WTC11 (cell line): ENCODE data around the gene NOS3. TPM values are rescaled to one million over a fixed set of nuclear protein-coding genes. Genes with fewer than 3 reads are reported as not detected.

Experiments used
- ATAC-seq: fragments of 200-7000 bp; cut with Tn5 transposase; 2 replicates; pipeline ENCODE4 v1.10.0; 2021; ENCODE audit warnings: mild to moderate bottlenecking, moderate library complexity
- CTCF ChIA-PET: fragments of 300-600 bp; sonication (Branson Sonifier 250); formaldehyde crosslinking; loops from one replicate; lab custom pipeline; 2021; ENCODE audit warnings: antibody characterized with exemption; lab: Charles Lee
- POLR2A ChIA-PET: fragments of 350-600 bp; sonication (Branson Sonifier 250); formaldehyde crosslinking; loops from one replicate; lab custom pipeline; 2021; ENCODE audit warnings: antibody characterized with exemption; lab: Charles Lee
- DNase-seq: peaks from one replicate; pipeline ENCODE4 v3.0.0; 2021; ENCODE audit warnings: low spot score
- H3K27ac Mint-ChIP-seq: 2 replicates; pipeline ENCODE4 v1.8.0; 2021; ENCODE audit warnings: mixed read lengths
- H3K27me3 Mint-ChIP-seq: 2 replicates; pipeline ENCODE4 v1.8.0; 2021; ENCODE audit warnings: low read depth, mild to moderate bottlenecking, moderate library complexity, mixed read lengths
- H3K36me3 Mint-ChIP-seq: 2 replicates; pipeline ENCODE4 v1.8.0; 2021; ENCODE audit warnings: mixed read lengths
- H3K4me1 Mint-ChIP-seq: 2 replicates; pipeline ENCODE4 v1.8.0; 2022; ENCODE audit warnings: mixed read lengths
- H3K4me3 Mint-ChIP-seq: 2 replicates; pipeline ENCODE4 v1.8.0; 2021; ENCODE audit warnings: mild to moderate bottlenecking, moderate library complexity, mixed read lengths
- H3K9me3 Mint-ChIP-seq: 2 replicates; pipeline ENCODE4 v1.8.0; 2021; ENCODE audit warnings: mixed read lengths
- ETV6 ChIP-seq: sonication (generic); formaldehyde crosslinking; IDR thresholded peaks from 2 replicates; pipeline ENCODE4 v1.8.1; 2022; ENCODE audit warnings: mild to moderate bottlenecking, missing genetic modification reagents
- IRF1 ChIP-seq: sonication (generic); formaldehyde crosslinking; IDR thresholded peaks from 2 replicates; pipeline ENCODE4 v1.8.0; 2023; ENCODE audit warnings: missing genetic modification reagents
- NR2C2 ChIP-seq: sonication (generic); formaldehyde crosslinking; IDR thresholded peaks from 2 replicates; pipeline ENCODE4 v1.8.0; 2022; ENCODE audit warnings: mild to moderate bottlenecking, missing genetic modification reagents
- SMAD3 ChIP-seq: sonication (generic); formaldehyde crosslinking; IDR thresholded peaks from 2 replicates; pipeline ENCODE4 v1.8.0; 2022; ENCODE audit warnings: missing genetic modification reagents, mild to moderate bottlenecking, borderline replicate concordance
- STAT6 ChIP-seq: sonication (generic); formaldehyde crosslinking; conservative IDR thresholded peaks from 2 replicates; pipeline ENCODE4 v1.8.1; 2023; ENCODE audit warnings: mild to moderate bottlenecking, low read depth, missing genetic modification reagents, moderate library complexity
- ZNF263 ChIP-seq: sonication (generic); formaldehyde crosslinking; IDR thresholded peaks from 2 replicates; pipeline ENCODE4 v1.8.1; 2022; ENCODE audit warnings: low read depth, mild to moderate bottlenecking, moderate library complexity, missing genetic modification reagents
- total RNA-seq: library from RNA; stranded (reverse); gene quantifications from 3 replicates; pipeline ENCODE4 v1.2.3, GENCODE V29; 2021
- TF ChIP-seq, protein P1 (sequence below): sonication (generic); formaldehyde crosslinking; IDR thresholded peaks from 2 replicates; pipeline ENCODE4 v1.8.1; 2022; ENCODE audit warnings: mild to moderate bottlenecking, moderate library complexity, missing genetic modification reagents
- TF ChIP-seq, protein P2 (sequence below): sonication (generic); formaldehyde crosslinking; IDR thresholded peaks from 2 replicates; pipeline ENCODE4 v1.8.1; 2023; ENCODE audit warnings: mild to moderate bottlenecking, moderate library complexity, missing genetic modification reagents

NOS3 gene
- total RNA-seq, 1 experiment from 2014 or later: 6.6 TPM

GRCh38 chr7:151062399-151063211, 71.8 kb downstream of the NOS3 start (continued):
- TF ChIP-seq, protein P1, sequence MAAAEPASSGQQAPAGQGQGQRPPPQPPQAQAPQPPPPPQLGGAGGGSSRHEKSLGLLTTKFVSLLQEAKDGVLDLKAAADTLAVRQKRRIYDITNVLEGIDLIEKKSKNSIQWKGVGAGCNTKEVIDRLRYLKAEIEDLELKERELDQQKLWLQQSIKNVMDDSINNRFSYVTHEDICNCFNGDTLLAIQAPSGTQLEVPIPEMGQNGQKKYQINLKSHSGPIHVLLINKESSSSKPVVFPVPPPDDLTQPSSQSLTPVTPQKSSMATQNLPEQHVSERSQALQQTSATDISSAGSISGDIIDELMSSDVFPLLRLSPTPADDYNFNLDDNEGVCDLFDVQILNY (CRISPR knock-in tag): no peak
- TF ChIP-seq ETV6 (CRISPR knock-in tag) (no peak; the same call in 1 of the 2 replicates), IRF1 (CRISPR knock-in tag) (no peak), NR2C2 (CRISPR knock-in tag) (no peak), SMAD3 (CRISPR knock-in tag) (no peak)
- TF ChIP-seq, all 79 proteins: peak for 16

DNA sequence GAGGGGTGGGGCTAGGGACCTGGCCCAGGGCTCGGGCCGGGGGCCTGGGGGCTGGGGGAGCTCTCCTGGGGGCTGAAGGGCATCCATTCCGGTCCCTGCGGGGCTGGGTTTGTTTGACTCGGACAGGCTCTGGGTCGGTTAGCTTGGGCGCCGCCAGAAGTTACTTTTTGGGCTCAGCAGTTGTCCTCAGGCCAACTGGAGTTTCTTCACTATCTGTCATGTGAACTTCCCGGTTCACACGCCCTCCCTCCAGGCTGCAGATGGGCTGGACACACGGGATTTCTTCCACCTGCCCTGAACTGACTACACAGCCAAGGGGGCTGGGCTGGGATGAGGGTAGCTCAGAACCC, 72.4 kb downstream of the NOS3 start:
- ATAC-seq: no peak
- TF ChIP-seq STAT6 (CRISPR knock-in tag): no peak
- TF ChIP-seq, protein P1 (CRISPR knock-in tag): no peak
- TF ChIP-seq, protein P2, sequence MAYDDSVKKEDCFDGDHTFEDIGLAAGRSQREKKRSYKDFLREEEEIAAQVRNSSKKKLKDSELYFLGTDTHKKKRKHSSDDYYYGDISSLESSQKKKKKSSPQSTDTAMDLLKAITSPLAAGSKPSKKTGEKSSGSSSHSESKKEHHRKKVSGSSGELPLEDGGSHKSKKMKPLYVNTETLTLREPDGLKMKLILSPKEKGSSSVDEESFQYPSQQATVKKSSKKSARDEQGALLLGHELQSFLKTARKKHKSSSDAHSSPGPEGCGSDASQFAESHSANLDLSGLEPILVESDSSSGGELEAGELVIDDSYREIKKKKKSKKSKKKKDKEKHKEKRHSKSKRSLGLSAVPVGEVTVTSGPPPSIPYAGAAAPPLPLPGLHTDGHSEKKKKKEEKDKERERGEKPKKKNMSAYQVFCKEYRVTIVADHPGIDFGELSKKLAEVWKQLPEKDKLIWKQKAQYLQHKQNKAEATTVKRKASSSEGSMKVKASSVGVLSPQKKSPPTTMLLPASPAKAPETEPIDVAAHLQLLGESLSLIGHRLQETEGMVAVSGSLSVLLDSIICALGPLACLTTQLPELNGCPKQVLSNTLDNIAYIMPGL (CRISPR knock-in tag): 0 out of 2 replicates have a peak, but pooled peaks have one; percentile 8
- no peak for TF ChIP-seq ZNF263 (CRISPR knock-in tag)
- Mint-ChIP-seq H3K36me3 (peaks cover 19% of the 10 kb centered on the region), H3K27ac (no peak overlapping the region), H3K4me3 (peak overlapping the region; percentile 64), H3K27me3 (peaks cover 2% of the 10 kb centered on the region; the same call in 1 of the 2 replicates), H3K9me3 (no peaks in the 10 kb centered on the region), H3K4me1 (peaks cover 37% of the 10 kb centered on the region)
- POLR2A ChIA-PET: interaction anchor here (0.6 to 2.3 kb wide), 11 partner anchors 12 to 1528 kb away, joined by 3 to 13 read pairs (median 8); partner anchors contain the start of genes ABCB8, ABCF2, FASTK and TMUB1
- CTCF ChIA-PET: interaction anchor here (0.6 to 2.6 kb wide), 28 partner anchors 12 to 181 kb away, joined by 3 to 36 read pairs (median 6); partner anchors contain the start of genes ABCB8, FASTK and H2BK1
- peak; percentile 24 for DNase-seq

Other genes starting within 250 kb of the NOS3 start
- gene TMEM176B, start 190.7 kb upstream of the NOS3 start, total RNA-seq: 1.0 to 1.6 TPM (median 1.3 TPM) in 3 replicates
- gene TMEM176A, start 190.2 kb upstream of the NOS3 start, total RNA-seq: 0.30 to 0.74 TPM (median 0.64 TPM) in 3 replicates
- gene AOC1, start 138.5 kb upstream of the NOS3 start, total RNA-seq: 0.17 to 0.39 TPM (median 0.23 TPM) in 3 replicates
- gene KCNH2, start 12.7 kb upstream of the NOS3 start, total RNA-seq: 13.9 to 16.2 TPM (median 14.6 TPM) in 3 replicates
- 2.4 to 3.8 TPM (median 2.4 TPM) in 3 replicates for gene ATG9B, start 33.5 kb downstream of the NOS3 start, total RNA-seq
- 27.9 to 35.9 TPM (median 28.4 TPM) in 3 replicates for gene ABCB8, start 37.4 kb downstream of the NOS3 start, total RNA-seq
- gene ASIC3, start 57.5 kb downstream of the NOS3 start, total RNA-seq: 3.4 to 5.5 TPM (median 5.2 TPM) in 3 replicates
- gene CDK5, start 66.9 kb downstream of the NOS3 start, total RNA-seq: 23.6 to 27.8 TPM (median 24.5 TPM) in 3 replicates
- gene SLC4A2, start 68.6 kb downstream of the NOS3 start, total RNA-seq: 131 to 164 TPM (median 131 TPM) in 3 replicates
- 62.1 to 70.2 TPM (median 67.7 TPM) in 3 replicates for gene FASTK, start 89.8 kb downstream of the NOS3 start, total RNA-seq
- gene TMUB1, start 92.5 kb downstream of the NOS3 start, total RNA-seq: 61.3 to 72.8 TPM (median 62.5 TPM) in 3 replicates
- 107 to 163 TPM (median 113 TPM) in 3 replicates for gene AGAP3, start 95.5 kb downstream of the NOS3 start, total RNA-seq
- 0.27 to 0.55 TPM in 2 of 3 replicates, not detected in the other for gene GBX1, start 176.7 kb downstream of the NOS3 start, total RNA-seq
- not detected in 3 replicates for gene ASB10, start 196.2 kb downstream of the NOS3 start, total RNA-seq
- gene H2BK1, start 219.5 kb downstream of the NOS3 start, total RNA-seq: 0.87 TPM in 1 of 3 replicates, not detected in the others
- 41.3 to 43.7 TPM (median 43.5 TPM) in 3 replicates for gene ABCF2, start 236.2 kb downstream of the NOS3 start, total RNA-seq
- gene CHPF2, start 241.5 kb downstream of the NOS3 start, total RNA-seq: 25.0 to 30.7 TPM (median 26.3 TPM) in 3 replicates